HepG2 (cell line): ENCODE data around the gene MEAF6. TPM values are rescaled to one million over a fixed set of nuclear protein-coding genes. Genes with fewer than 3 reads are reported as not detected.

Experiments
- ATAC-seq: fragments of 200-7000 bp; cut with Tn5 transposase; 3 replicates; pipeline ENCODE4 v1.9.1; 2020; ENCODE audit warnings: mild to moderate bottlenecking, moderate library complexity
- BruUV-seq: library from RNA; stranded (reverse); fragments of 400-500 nt; replicated peaks from 2 replicates; lab custom pipeline; 2021; lab: Mats Ljungman, UMichigan
- CTCF ChIA-PET: fragments of 300-600 bp; formaldehyde crosslinking; extraction: SDS; loops from one replicate; lab custom pipeline; 2021; ENCODE audit warnings: low total read pairs, inconsistent platforms, low intra/inter-chr PET ratio; lab: Yijun Ruan, JAX
- POLR2A ChIA-PET: fragments of 350-600 bp; sonication (Branson Sonifier 250); formaldehyde crosslinking; loops from one replicate; lab custom pipeline; 2020; ENCODE audit warnings: antibody characterized with exemption, inconsistent platforms; lab: Yijun Ruan, JAX
- DNase-seq: peaks from one replicate; pipeline ENCODE4 v3.0.0-alpha.2; 2015; ENCODE audit warnings: low spot score
- FAIRE-seq: peaks from 3 replicates; lab custom pipeline; 2011; peaks lifted over from hg19 to GRCh38; lab: Jason Lieb, UNC
- H2AFZ ChIP-seq: one replicate; pipeline ENCODE4 v1.6.1; 2011; ENCODE audit warnings: low read length, inconsistent platforms
- H3K27ac ChIP-seq: fragments of 300-600 bp; 3 replicates; pipeline ENCODE4 v1.8.0; 2011; ENCODE audit warnings: mixed run types, mild to moderate bottlenecking, mixed read lengths, low read length, inconsistent platforms; ENCODE audit not compliant: insufficient read depth; ENCODE audit errors: extremely low read length
- H3K27me3 ChIP-seq, 2 experiments: fragments of 200-600 bp in 1 of 2; 2 replicates in 1 of 2; 3 replicates in 1 of 2; pipeline versions ENCODE4 v1.6.0 to v1.8.0; 2011; ENCODE audit warnings: low read length in 2 of 2, mild to moderate bottlenecking in 2 of 2, moderate library complexity in 2 of 2, inconsistent platforms in 1 of 2; ENCODE audit not compliant: insufficient read depth in 2 of 2, control insufficient read depth in 1 of 2
- H3K36me3 ChIP-seq, 2 experiments: fragments of 200-600 bp in 1 of 2; replicated peaks in 1 of 2; 2 replicates in 1 of 2; 3 replicates in 1 of 2; pipeline versions ENCODE4 v1.5.1 to v1.8.0; 2011; ENCODE audit warnings: low read length in 2 of 2, inconsistent platforms in 1 of 2; ENCODE audit not compliant: insufficient read depth in 2 of 2, control insufficient read depth in 1 of 2
- H3K4me1 ChIP-seq: 2 replicates; pipeline ENCODE4 v1.5.1; 2012; ENCODE audit warnings: low read length, inconsistent platforms; ENCODE audit not compliant: insufficient read depth
- H3K4me2 ChIP-seq: 2 replicates; pipeline ENCODE4 v1.6.0; 2011; ENCODE audit warnings: low read depth, low read length, inconsistent platforms
- H3K4me3 ChIP-seq, 3 experiments: fragments of 200-600 bp in 1 of 3; sonication (generic), shearing (Covaris generic) in 1 of 3; replicated peaks in 1 of 3; 2 replicates each; pipeline ENCODE4 v1.5.1; 2011 to 2016; ENCODE audit warnings: low read length in 3 of 3, inconsistent platforms in 2 of 3, low read depth in 2 of 3, mild to moderate bottlenecking in 2 of 3, control low read depth in 1 of 3, mixed read lengths in 1 of 3; ENCODE audit not compliant: insufficient read depth in 1 of 3
- H3K79me2 ChIP-seq: one replicate; pipeline ENCODE4 v1.6.1; 2011; ENCODE audit warnings: low read length, inconsistent platforms; ENCODE audit not compliant: insufficient read depth
- H3K9ac ChIP-seq: 2 replicates; pipeline ENCODE4 v1.6.0; 2011; ENCODE audit warnings: mild to moderate bottlenecking, low read depth, low read length, inconsistent platforms; ENCODE audit not compliant: insufficient read depth
- H3K9me3 ChIP-seq: 2 replicates; pipeline ENCODE4 v1.5.1; 2012; ENCODE audit warnings: mild to moderate bottlenecking, low read length
- H4K20me1 ChIP-seq: 2 replicates; pipeline ENCODE4 v1.6.0; 2011; ENCODE audit warnings: inconsistent platforms, mild to moderate bottlenecking, low read length, moderate library complexity; ENCODE audit not compliant: insufficient read depth
- BCL3 ChIP-seq: sonication (generic); formaldehyde crosslinking; IDR thresholded peaks from 2 replicates; pipeline ENCODE4 v1.5.1; 2020; ENCODE audit warnings: mild to moderate bottlenecking, missing genetic modification reagents, moderate library complexity
- CBFB ChIP-seq: sonication (generic); formaldehyde crosslinking; IDR thresholded peaks from 2 replicates; pipeline ENCODE4 v1.4.0; 2020; ENCODE audit warnings: missing genetic modification reagents
- CREBL2 ChIP-seq: sonication (generic); formaldehyde crosslinking; IDR thresholded peaks from 2 replicates; pipeline ENCODE4 v1.8.1; 2023; ENCODE audit warnings: missing genetic modification reagents, mild to moderate bottlenecking, borderline replicate concordance
- FOXP4 ChIP-seq: sonication (generic); formaldehyde crosslinking; IDR thresholded peaks from 2 replicates; pipeline ENCODE4 v1.4.0; 2020; ENCODE audit warnings: missing genetic modification reagents
- PHB2 ChIP-seq: fragments of 450-650 bp; IDR thresholded peaks from 2 replicates; pipeline ENCODE4 v1.6.1; 2018; ENCODE audit not compliant: partially characterized antibody
- SALL2 ChIP-seq: sonication (generic); formaldehyde crosslinking; IDR thresholded peaks from 2 replicates; pipeline ENCODE4 v1.8.1; 2023; ENCODE audit warnings: mild to moderate bottlenecking, missing genetic modification reagents, inconsistent platforms
- ZNF414 ChIP-seq: sonication (generic); formaldehyde crosslinking; IDR thresholded peaks from 2 replicates; pipeline ENCODE4 v1.5.0; 2020; ENCODE audit warnings: missing genetic modification reagents
- ZNF703 ChIP-seq: sonication (generic); formaldehyde crosslinking; IDR thresholded peaks from 2 replicates; pipeline ENCODE4 v1.5.1; 2020; ENCODE audit warnings: missing genetic modification reagents, mild to moderate bottlenecking, moderate library complexity, borderline replicate concordance
- WGBS: methylation state at CpG from one replicate; pipeline ENCODE4 v1.1.6; 2017; ENCODE audit warnings: low lambda C conversion rate; 5-methylcytosine and 5-hydroxymethylcytosine counted together
- in situ Hi-C: cut with HindIII; loops from 2 replicates; pipeline ENCODE4 v1.10.0; 2017; ENCODE audit warnings: low pct_unique_long_range_greater_than_20kb; ENCODE audit not compliant: extremely low pct_ligation_motif_present
- intact Hi-C: fragments of 100-400 bp; cut with micrococcal nuclease; formaldehyde crosslinking; loops from one replicate; pipeline ENCODE4 v1.10.0; 2022; ENCODE audit not compliant: unreplicated experiment
- polyA plus RNA-seq, 8 experiments: library from polyadenylated mRNA; depleted of rRNA in 3 of 8; stranded (reverse) in 7 of 8; unstranded in 1 of 8; fragments of >200 nt; fragmentation: Illumina TruSeq in 4 of 8; extraction: Trizol in 4 of 8; gene quantifications; 2 replicates each; pipeline versions ENCODE4 v1.2.1 to v1.2.3, GENCODE V29; 2011 to 2016; ENCODE audit warnings: low read depth in 4 of 8, missing spikeins in 1 of 8, mixed read lengths in 1 of 8; ENCODE audit not compliant: insufficient read depth in 1 of 8
- total RNA-seq, 5 experiments: library from RNA; depleted of rRNA; stranded (reverse); fragments of >200 nt; fragmentation: Illumina TruSeq; extraction: Trizol; gene quantifications; 2 replicates each; pipeline ENCODE4 v1.2.3, GENCODE V29; 2016; ENCODE audit warnings: low read depth in 1 of 5

Gene MEAF6
- total and polyA plus RNA-seq, 2 of the 13 experiments (the other 11 are each of a cell fraction or from before 2014, with no cell fraction given): 29.5 to 45.6 TPM

GRCh38 chr1:37482004-37482785, 32.4 kb downstream of the MEAF6 start:
- H3K9me3 ChIP-seq: no peaks in the 10 kb centered on the region
- ChIA-PET POLR2A (interaction anchor here (1.4 kb wide), 1 partner anchor 8 kb away, joined by 7 read pairs; the partner anchor contains the start of gene ZC3H12A), CTCF (no interaction called here)
- BruUV-seq: no TSS peak
- H3K4me1 ChIP-seq: peaks cover 43% of the 10 kb centered on the region
- in situ Hi-C loops (no loop called here), intact Hi-C loops (no loop called here)
- H3K9ac ChIP-seq: no peak overlapping the region
- FAIRE-seq (no peak), ATAC-seq (no peak), DNase-seq (no peak)
- no peak overlapping the region for H3K4me2 ChIP-seq
- peaks cover 16 to 40% of the 10 kb centered on the region in 2 experiments for H3K36me3 ChIP-seq
- peaks cover 16% of the 10 kb centered on the region for H3K79me2 ChIP-seq
- no peaks in the 10 kb centered on the region for H3K27me3 ChIP-seq
- H3K4me3 ChIP-seq: no peak overlapping the region
- 95% methylated on average over 14 of the region's 18 CpGs for WGBS
- H3K27ac ChIP-seq: no peak overlapping the region
- H4K20me1 ChIP-seq: 0 out of 2 replicates have a peak, but pooled peaks cover 2% of the 10 kb centered on the region
- no peak overlapping the region for H2AFZ ChIP-seq
- no peak for TF ChIP-seq PHB2
- no peak for TF ChIP-seq ZNF414 (CRISPR knock-in tag)
- no peak for TF ChIP-seq BCL3 (CRISPR knock-in tag)
- no peak for TF ChIP-seq SALL2
- no peak for TF ChIP-seq ZNF703 (CRISPR knock-in tag)
- no peak for TF ChIP-seq CREBL2 (CRISPR knock-in tag)
- TF ChIP-seq CBFB (CRISPR knock-in tag): no peak
- no peak for TF ChIP-seq FOXP4 (CRISPR knock-in tag)
